NCI-H524 treated with DMSO at 0.1 percent for 48 hours (cell line): Measurements from ENCODE around the gene GDF11.

Source experiments
- DNase-seq: peaks from one replicate; lab custom pipeline; 2025; lab: John Stamatoyannopoulos, UW

GDF11 gene

DNA sequence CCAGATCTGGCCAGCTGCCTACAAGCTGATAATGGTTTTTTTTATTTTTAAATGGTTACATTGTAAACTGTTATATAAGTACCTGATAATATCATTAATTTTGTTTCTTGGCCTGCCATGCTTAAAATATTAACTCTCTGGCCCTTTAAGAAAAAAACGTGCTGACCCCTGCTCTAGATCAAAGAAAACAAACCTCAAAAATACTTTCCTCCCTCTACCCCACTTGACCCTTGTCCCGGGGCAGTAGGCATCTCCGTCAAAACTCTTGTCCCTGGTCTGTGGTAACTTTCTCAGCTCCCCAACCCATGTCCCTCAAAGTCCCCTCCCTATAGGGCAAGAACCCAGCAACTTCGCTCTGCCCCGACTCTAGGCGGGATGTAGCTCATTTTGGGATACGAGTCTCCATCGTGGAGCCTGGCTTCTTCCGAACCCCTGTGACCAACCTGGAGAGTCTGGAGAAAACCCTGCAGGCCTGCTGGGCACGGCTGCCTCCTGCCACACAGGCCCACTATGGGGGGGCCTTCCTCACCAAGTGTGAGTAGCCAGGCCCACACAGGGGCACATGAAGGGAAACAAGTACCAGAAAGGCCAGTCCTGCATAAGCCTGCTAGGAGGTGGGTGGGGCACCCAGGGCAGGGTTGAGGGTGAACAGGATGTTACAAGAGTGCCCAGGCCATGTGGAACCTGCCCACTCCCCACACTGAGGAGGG, 19.3 kb upstream of the GDF11 start:
- DNase-seq: no peak

DNA sequence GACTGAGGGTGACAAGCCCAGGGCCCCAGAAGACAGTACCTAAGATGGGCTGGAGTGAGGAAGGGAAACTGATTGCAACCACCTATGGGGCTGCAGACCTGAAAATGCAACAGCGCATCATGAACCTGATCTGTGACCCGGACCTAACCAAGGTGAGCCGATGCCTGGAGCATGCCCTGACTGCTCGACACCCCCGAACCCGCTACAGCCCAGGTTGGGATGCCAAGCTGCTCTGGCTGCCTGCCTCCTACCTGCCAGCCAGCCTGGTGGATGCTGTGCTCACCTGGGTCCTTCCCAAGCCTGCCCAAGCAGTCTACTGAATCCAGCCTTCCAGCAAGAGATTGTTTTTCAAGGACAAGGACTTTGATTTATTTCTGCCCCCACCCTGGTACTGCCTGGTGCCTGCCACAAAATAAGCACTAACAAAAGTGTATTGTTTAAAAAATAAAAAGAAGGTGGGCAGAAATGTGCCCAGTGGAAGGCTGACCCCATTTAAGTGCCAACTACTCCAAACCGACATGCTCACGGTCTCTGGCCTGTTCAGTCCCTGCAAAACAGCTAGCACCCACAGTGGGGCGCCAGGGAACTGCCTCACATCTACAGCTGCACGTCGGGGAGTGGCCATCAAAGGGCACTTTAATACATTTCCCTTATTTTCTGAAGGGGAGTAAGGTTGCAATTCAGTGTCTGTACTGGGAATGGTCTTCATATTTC, 18.5 kb upstream of the GDF11 start:
- DNase-seq: peak; percentile 34

DNA sequence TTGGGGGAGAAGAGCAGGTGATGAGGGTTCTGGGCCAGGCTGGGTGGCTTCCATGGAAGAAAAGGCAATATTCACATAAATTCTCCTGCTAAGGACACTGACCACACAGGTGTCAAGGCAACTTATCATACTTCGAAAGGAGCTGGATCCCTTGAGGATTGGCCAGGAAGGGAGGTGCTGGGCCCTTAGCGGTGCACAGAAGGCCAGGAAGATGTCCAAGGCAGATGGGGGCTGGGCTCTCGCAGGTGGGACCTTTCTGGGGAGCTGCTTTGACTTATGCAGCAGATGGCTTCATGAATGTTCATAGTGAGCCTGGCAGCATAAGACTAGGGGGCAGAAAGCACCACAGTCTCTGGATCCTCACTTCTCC, 18.0 kb upstream of the GDF11 start:
- no peak for DNase-seq

GRCh38 chr12:55725556-55725955, 17.4 kb upstream of the GDF11 start:
- no peak for DNase-seq

DNA sequence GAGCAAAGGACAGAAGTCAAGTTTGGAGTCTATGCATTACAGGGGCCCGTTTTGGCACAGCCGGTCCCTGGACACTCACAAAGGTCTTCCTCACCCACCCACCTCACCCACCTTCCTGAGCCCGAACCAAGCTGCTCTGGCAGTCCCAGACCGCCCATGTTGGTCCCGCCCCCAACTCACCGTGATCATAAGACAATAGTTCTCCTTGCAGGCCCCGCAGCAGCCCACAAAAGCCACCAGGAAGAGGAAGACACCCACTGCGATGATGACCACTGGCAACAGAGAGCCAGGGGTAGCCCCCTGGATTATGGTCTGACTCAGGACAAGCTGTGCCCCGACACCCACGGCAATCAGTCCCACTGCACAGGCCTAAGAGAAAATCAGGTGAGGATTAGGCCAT, 16.0 kb upstream of the GDF11 start:
- DNase-seq: no peak

- no peak for DNase-seq
Observed at GRCh38 chr12:55727643-55728185, 15.2 kb upstream of the GDF11 start.

GRCh38 chr12:55728186-55728938, 14.6 kb upstream of the GDF11 start:
- no peak for DNase-seq

- DNase-seq: peak; percentile 53
Observed at GRCh38 chr12:55728939-55729818, 13.7 kb upstream of the GDF11 start, which contains the start of gene CD63. Gene CD63, minus strand, starts transcription at chr12:55729009. Its CDS starts 668 bp downstream, at chr12:55728341.

GRCh38 chr12:55729819-55730818, 12.8 kb upstream of the GDF11 start:
- peak; percentile 13 for DNase-seq

GRCh38 chr12:55732288-55732687, 10.6 kb upstream of the GDF11 start:
- DNase-seq: no peak

DNA sequence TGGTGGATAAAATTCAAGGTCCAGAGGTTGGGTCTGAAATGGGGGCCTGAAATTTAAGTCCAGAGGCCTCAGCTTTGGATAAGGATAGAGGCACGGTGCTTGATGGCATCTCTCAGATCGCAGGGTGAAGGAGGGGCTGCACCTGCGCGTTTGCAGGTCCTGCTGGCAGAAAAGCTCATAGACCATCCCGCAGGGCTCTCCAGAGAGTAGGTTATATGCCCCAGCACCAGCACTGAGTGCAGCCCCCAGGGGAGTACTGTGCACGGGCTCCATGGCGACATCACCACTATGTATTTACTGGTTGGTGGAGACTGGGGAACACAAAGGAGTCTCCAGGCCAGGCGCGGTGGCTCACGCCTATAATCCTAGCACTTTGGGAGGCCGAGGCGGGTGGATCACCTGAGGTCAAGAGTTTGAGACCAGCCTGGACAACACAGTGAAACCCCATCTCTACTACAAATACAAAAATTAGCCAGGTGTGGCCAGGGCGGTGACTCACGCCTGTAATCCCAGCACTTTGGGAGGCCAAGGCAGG, 9.8 kb upstream of the GDF11 start:
- DNase-seq: no peak

- DNase-seq: no peak
Observed at GRCh38 chr12:55733858-55734257, 9.1 kb upstream of the GDF11 start.

DNA sequence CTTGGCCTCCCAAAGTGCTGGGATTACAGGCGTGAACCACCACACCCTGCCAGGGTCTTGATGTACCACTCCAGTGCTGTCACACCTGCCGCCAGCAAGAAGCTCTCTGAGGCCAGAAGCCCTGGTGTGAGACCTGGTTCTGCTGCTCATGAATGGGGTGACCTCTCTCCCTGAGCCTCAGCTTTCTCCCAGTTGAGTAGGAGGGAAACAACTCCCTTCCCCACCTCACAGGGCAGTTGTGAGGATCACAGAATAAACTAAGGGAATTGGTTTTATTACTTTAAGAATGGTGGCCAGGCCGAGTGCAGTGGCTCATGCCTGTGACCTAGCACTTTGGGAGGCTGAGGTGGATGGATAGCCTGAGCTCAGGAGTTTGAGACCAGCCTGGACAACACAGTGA, 8.3 kb upstream of the GDF11 start:
- DNase-seq: no peak

DNA sequence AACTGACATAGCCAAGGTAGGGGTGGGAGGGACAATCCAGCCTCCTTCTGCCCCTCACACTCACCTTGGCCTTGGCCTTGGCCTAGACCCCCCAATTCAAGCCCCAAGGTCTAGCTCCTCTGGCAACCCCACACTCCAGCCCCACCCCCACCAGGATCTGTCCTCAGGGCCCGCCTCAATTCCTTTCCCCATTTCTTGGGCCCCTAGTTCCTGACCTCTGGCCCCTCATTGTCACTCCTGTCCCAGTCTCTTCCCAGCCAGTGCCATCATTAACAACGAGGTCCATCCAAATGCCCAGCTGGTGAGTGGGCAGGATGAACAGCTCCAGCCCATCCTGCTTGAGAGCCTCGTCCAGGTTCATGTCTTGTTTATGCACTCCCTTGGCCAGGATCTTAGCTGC, 6.8 kb upstream of the GDF11 start:
- DNase-seq: no peak

DNA sequence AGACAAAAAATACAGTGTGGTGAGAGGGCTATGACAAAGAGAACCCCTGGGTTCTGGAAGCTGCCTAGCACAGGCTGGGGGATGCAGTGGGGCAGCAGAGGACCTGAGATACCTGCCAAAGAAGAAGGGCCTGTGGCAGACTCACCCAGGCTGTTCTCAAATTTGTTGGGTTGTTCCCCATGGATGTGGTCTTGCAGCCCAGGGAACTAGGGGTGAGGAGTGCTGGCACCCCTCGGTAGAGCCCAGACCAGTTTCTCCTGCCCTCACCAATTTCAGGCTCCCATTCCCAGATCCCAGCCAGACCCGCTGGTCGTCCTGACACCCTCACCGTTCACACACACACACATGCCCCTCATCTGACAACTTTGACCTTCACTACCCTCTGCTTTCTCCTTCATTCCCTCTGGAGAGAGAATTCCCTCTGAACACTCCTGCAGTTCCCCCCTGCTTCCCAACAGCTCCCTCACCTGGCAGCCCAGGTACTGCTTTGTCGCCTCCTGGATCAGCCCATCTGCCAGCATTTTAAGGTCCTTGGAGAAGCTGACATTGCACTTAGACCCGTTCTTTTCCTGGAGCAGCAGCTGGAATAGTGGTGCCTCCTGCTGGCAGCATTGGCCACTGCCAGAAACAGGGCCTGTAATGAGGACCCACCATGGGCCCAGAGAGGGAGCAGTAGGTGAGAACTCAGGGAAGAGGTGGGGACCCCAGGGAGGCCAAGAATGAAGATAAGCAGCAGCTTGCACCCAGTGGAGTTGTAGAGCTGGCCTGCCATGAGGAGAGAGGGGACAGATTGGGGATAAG, 5.9 kb upstream of the GDF11 start:
- DNase-seq: peak; percentile 76

GRCh38 chr12:55737581-55738122, 5.3 kb upstream of the GDF11 start:
- no peak for DNase-seq

GRCh38 chr12:55738123-55739024, 4.5 kb upstream of the GDF11 start:
- peak; percentile 71 for DNase-seq

GRCh38 chr12:55739025-55739378, 3.9 kb upstream of the GDF11 start:
- no peak for DNase-seq
